ENCODE measurements around the gene AHCYL1. TPM values are rescaled to one million over a fixed set of nuclear protein-coding genes. Genes with fewer than 3 reads are reported as not detected.

The AHCYL1 gene
- total and polyA plus RNA-seq, 10 of the 15 experiments (the other 5 are each of a cell fraction or from before 2014, with no cell fraction given), result 24.7 to 73.6 (median 46.8) TPM

- intact Hi-C loops (cut with micrococcal nuclease; ENCODE audit: unreplicated experiment), result no loop called here
- no peaks in the 10 kb centered on the region for H4K20me1 ChIP-seq (ENCODE audit: control insufficient read depth, insufficient read depth)
- ChIA-PET SMC1A (ENCODE audit: uncharacterized antibody, unreplicated experiment) (interaction anchor here (0.6 to 1.4 kb wide), 2 partner anchors 171 to 353 kb away, joined by 3 to 4 read pairs; no protein-coding TSS in a partner anchor), RAD21 (ENCODE audit: unreplicated experiment) (interaction anchor here (0.6 to 1.2 kb wide), 3 partner anchors 9 to 37 kb away, joined by 3 read pairs; partner anchors contain the start of gene AHCYL1), CTCF (interaction anchor here (1.7 kb wide), 1 partner anchor 157 kb away, joined by 5 read pairs; no protein-coding TSS in a partner anchor), POLR2A (interaction anchor here (0.7 kb wide), 1 partner anchor 310 kb away, joined by 5 read pairs; no protein-coding TSS in a partner anchor)
- no peaks in the 10 kb centered on the region for H3K4me1 ChIP-seq (ENCODE audit: control insufficient read depth, insufficient read depth, low read length)
- BruUV-seq (replicated peaks), result no TSS peak
- no peak for FAIRE-seq
- DNase-seq (ENCODE audit: low read depth, low spot score), result no peak
- TF ChIP-seq JUND (IDR thresholded peaks at IDR 0.05; ENCODE audit: low read depth, low read length) (no peak), NRF1 (conservative IDR thresholded peaks at IDR 0.05; ENCODE audit: low read depth, low read length) (no peak), ZSCAN29 (IDR thresholded peaks at IDR 0.05) (no peak), YBX1 (IDR thresholded peaks at IDR 0.05) (no peak), BHLHE40 (IDR thresholded peaks at IDR 0.05; ENCODE audit: borderline replicate concordance in 1 of 2, low read depth in 2 of 2, low read length in 1 of 2) (no peak)
- no peak; the same call in 1 of the 3 replicates for ATAC-seq
- H3K27ac ChIP-seq (ENCODE audit: control insufficient read depth, insufficient read depth), result no peak overlapping the region
- no peak overlapping the region for H2AFZ ChIP-seq (ENCODE audit: control insufficient read depth, low read depth, low read length)
- no peak overlapping the region for H3K9ac ChIP-seq (ENCODE audit: control insufficient read depth, insufficient read depth, low read length)
- WGBS (ENCODE audit: insufficient coverage, insufficient replicate concordance, low lambda C conversion rate, missing lambda C conversion rate), result 47% methylated on average over 10 of the region's 10 CpGs
- H3K4me3 ChIP-seq, result no peak overlapping the region
- in situ Hi-C loops (cut with MboI), result no loop called here
- no peaks in the 10 kb centered on the region; a peak in 1 of 4 replicates for H3K27me3 ChIP-seq (replicated peaks in 1 of 2; ENCODE audit: control insufficient read depth in 2 of 2, insufficient read depth in 2 of 2, low read length in 1 of 2)
- 0 out of 2 replicates have a peak overlapping the region, but pooled peaks have one; percentile 9 for H3K4me2 ChIP-seq (ENCODE audit: control insufficient read depth, insufficient read depth)
- no peaks in the 10 kb centered on the region for H3K79me2 ChIP-seq (ENCODE audit: control insufficient read depth, insufficient read depth, low read length)
- H3K36me3 ChIP-seq (ENCODE audit: control insufficient read depth in 2 of 2, insufficient read depth in 2 of 2, low read length in 1 of 2), result no peaks in the 10 kb centered on the region
- no peaks in the 10 kb centered on the region for H3K9me3 ChIP-seq (replicated peaks; ENCODE audit: control insufficient read depth, insufficient read depth, low read length)
Observed at GRCh38 chr1:109947582-109948284, 36.8 kb upstream of the AHCYL1 start.

- Histone ChIP-seq H3K9ac (ENCODE audit: control insufficient read depth, insufficient read depth, low read length) (no peak overlapping the region), H3K4me3 (no peak overlapping the region), H2AFZ (ENCODE audit: control insufficient read depth, low read depth, low read length) (no peak overlapping the region), H3K27ac (ENCODE audit: control insufficient read depth, insufficient read depth) (no peak overlapping the region), H3K4me1 (ENCODE audit: control insufficient read depth, insufficient read depth, low read length) (no peaks in the 10 kb centered on the region), H3K27me3 (replicated peaks in 1 of 2; ENCODE audit: control insufficient read depth in 2 of 2, insufficient read depth in 2 of 2, low read length in 1 of 2) (no peaks in the 10 kb centered on the region; a peak in 1 of 4 replicates), H3K79me2 (ENCODE audit: control insufficient read depth, insufficient read depth, low read length) (no peaks in the 10 kb centered on the region), H3K9me3 (replicated peaks; ENCODE audit: control insufficient read depth, insufficient read depth, low read length) (no peaks in the 10 kb centered on the region), H3K4me2 (ENCODE audit: control insufficient read depth, insufficient read depth) (0 out of 2 replicates have a peak overlapping the region, but pooled peaks have one; percentile 9), H4K20me1 (ENCODE audit: control insufficient read depth, insufficient read depth) (no peaks in the 10 kb centered on the region), H3K36me3 (ENCODE audit: control insufficient read depth in 2 of 2, insufficient read depth in 2 of 2, low read length in 1 of 2) (no peaks in the 10 kb centered on the region)
- FAIRE-seq (no peak), DNase-seq (ENCODE audit: low read depth, low spot score) (no peak), ATAC-seq (peak; percentile 47; the same call in 2 of the 3 replicates)
- SMC1A ChIA-PET (ENCODE audit: uncharacterized antibody, unreplicated experiment), result interaction anchor here (0.6 to 1.4 kb wide), 2 partner anchors 171 to 352 kb away, joined by 3 to 4 read pairs; no protein-coding TSS in a partner anchor
- intact Hi-C loops (cut with micrococcal nuclease; ENCODE audit: unreplicated experiment) (no loop called here), in situ Hi-C loops (cut with MboI) (no loop called here)
- CTCF ChIA-PET, result interaction anchor here (1.7 kb wide), 1 partner anchor 158 kb away, joined by 5 read pairs; no protein-coding TSS in a partner anchor
- no TSS peak for BruUV-seq (replicated peaks)
- RAD21 ChIA-PET (ENCODE audit: unreplicated experiment), result no interaction called here
- POLR2A ChIA-PET, result no interaction called here
- TF ChIP-seq EP300 (IDR thresholded peaks at IDR 0.05; ENCODE audit: borderline replicate concordance in 1 of 2, control insufficient read depth in 1 of 2, low read depth in 2 of 2, low read length in 2 of 2) (no peak), E2F4 (IDR thresholded peaks at IDR 0.05; ENCODE audit: low read depth, low read length) (no peak), MTA2 (IDR thresholded peaks at IDR 0.05; ENCODE audit: low read depth) (no peak), ZNF207 (IDR thresholded peaks at IDR 0.05; ENCODE audit: borderline replicate concordance) (no peak), NBN (IDR thresholded peaks at IDR 0.05) (no peak), MAX (IDR thresholded peaks at IDR 0.05; ENCODE audit: low read depth, low read length) (no peak), NFIC (IDR thresholded peaks at IDR 0.05; ENCODE audit: low read depth, low read length) (no peak), RCOR1 (conservative IDR thresholded peaks at IDR 0.05; ENCODE audit: low read depth, low read length) (no peak), HDAC2 (IDR thresholded peaks at IDR 0.05) (no peak), RAD21 (IDR thresholded peaks at IDR 0.05; ENCODE audit: insufficient read depth, low read depth, low read length) (no peak), BACH1 (IDR thresholded peaks at IDR 0.05; ENCODE audit: borderline replicate concordance) (no peak)
Observed at GRCh38 chr1:109948285-109948630, 36.3 kb upstream of the AHCYL1 start.

Data from GM12878 (cell line).